LoVo (cell line): ENCODE results near the gene MATN3.

Experiments used
- DNase-seq: peaks from one replicate; pipeline ENCODE4 v3.0.0-alpha.2; 2016; ENCODE audit warnings: low spot score

MATN3 gene

GRCh38 chr2:20001361-20001863 is 11.1 kb downstream of the MATN3 start:
- DNase-seq: no peak

- DNase-seq: no peak
These were observed 18.7 kb downstream of the MATN3 start for GRCh38 chr2:19993731-19994130.

GRCh38 chr2:19991895-19992294 is 20.6 kb downstream of the MATN3 start:
- no peak for DNase-seq

- DNase-seq: no peak
These were observed 22.1 kb downstream of the MATN3 start for GRCh38 chr2:19990416-19990728.

- DNase-seq: peak; percentile 93
These were observed 22.6 kb downstream of the MATN3 start, which contains the start of gene WDR35 for GRCh38 chr2:19989667-19990415. Gene WDR35, minus strand, starts transcription at chr2:19990105. Its CDS starts 90 bp downstream, at chr2:19990015.

GRCh38 chr2:19989342-19989666 is 23.2 kb downstream of the MATN3 start:
- no peak for DNase-seq

- DNase-seq: no peak
These were observed 23.9 kb downstream of the MATN3 start for GRCh38 chr2:19988600-19988999.

- DNase-seq: no peak
These were observed 24.5 kb downstream of the MATN3 start for GRCh38 chr2:19987936-19988335.

- DNase-seq: no peak
These were observed 30.2 kb downstream of the MATN3 start for GRCh38 chr2:19982268-19982667.

GRCh38 chr2:19979932-19980331 is 32.5 kb downstream of the MATN3 start:
- no peak for DNase-seq

GRCh38 chr2:19973466-19973865 is 39.0 kb downstream of the MATN3 start:
- no peak for DNase-seq

GRCh38 chr2:19971691-19972090 is 40.8 kb downstream of the MATN3 start:
- no peak for DNase-seq

- DNase-seq: no peak
These were observed 49.1 kb downstream of the MATN3 start for GRCh38 chr2:19963386-19963785.

- peak; percentile 65 for DNase-seq
These were observed 56.7 kb downstream of the MATN3 start for GRCh38 chr2:19955544-19956422.

GRCh38 chr2:19949071-19949470 is 63.4 kb downstream of the MATN3 start:
- DNase-seq: no peak

- no peak for DNase-seq
These were observed 65.1 kb downstream of the MATN3 start for GRCh38 chr2:19947184-19947940.

GRCh38 chr2:19944205-19944845 is 68.1 kb downstream of the MATN3 start:
- DNase-seq: no peak

- DNase-seq: no peak
These were observed 69.3 kb downstream of the MATN3 start for GRCh38 chr2:19943189-19943588.

- DNase-seq: no peak
These were observed 70.3 kb downstream of the MATN3 start for GRCh38 chr2:19942199-19942598.
